ENCODE data around the gene RTCA.
A peak's percentile ranks its signal among the peaks of the same experiment; 100 is the strongest.
"Not testable (repeated sequence)": the region's sequence is repeated elsewhere in the genome, so short reads cannot be mapped to it uniquely, and the experiment has no call there.

RTCA gene

GRCh38 chr1:100265931-100266740 is at the start of gene RTCA:
Gene RTCA, plus strand, starts transcription at chr1:100266216. Its CDS starts 160 bp downstream, at chr1:100266376.
- peak; percentile 1 to 83 for DNase-seq

DNA sequence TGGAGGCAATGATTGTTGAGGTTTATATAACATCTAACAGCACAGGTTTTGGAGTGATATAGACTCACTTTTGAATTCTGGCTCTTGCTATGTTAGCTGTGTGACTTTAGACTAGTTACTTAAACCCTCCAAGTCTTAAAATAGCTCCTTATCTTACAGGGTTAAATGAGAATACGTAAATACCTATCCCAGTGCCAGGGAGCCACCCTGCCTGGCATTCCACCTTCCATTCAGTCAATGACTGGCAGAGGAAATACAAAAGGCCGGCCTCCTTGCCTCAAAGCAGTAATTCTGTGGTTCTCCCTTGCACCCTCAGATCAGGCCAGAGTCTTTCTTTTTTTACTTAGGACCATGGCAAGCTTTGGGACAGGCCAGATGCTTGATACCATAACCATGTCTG is 48.2 kb upstream of the RTCA start:
- DNase-seq, result no peak

GRCh38 chr1:100219457-100219856 is 46.6 kb upstream of the RTCA start:
- no peak for DNase-seq

DNA sequence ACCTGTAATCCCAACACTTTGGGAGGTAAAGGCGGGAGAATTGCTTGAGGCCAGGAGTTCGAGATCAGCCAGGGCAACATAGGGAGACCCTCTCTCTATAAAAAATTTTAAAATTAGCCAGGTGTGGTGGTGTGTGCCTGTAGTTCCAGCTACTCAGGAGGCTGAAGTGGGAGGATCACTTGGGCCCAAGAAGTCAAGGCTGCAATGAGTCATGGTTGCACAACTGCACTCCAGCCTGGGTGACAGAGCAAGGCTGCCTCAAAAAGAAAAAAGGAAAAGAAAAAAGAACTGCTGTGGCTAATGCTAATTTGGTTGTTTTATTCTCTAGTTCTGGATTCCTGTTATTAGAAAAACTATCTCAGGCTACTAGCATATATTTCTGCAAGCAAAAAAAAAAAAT is 46.1 kb upstream of the RTCA start:
- DNase-seq, result no peak

- no peak for DNase-seq
Measured at GRCh38 chr1:100222428-100222827, 43.6 kb upstream of the RTCA start.

- DNase-seq, result no peak
Measured at GRCh38 chr1:100229681-100230443, 36.2 kb upstream of the RTCA start.

GRCh38 chr1:100230765-100231164 is 35.3 kb upstream of the RTCA start:
- no peak for DNase-seq

GRCh38 chr1:100231721-100232120 is 34.3 kb upstream of the RTCA start:
- no peak for DNase-seq

GRCh38 chr1:100232156-100232555 is 33.9 kb upstream of the RTCA start:
- no peak for DNase-seq

GRCh38 chr1:100233566-100233965 is 32.5 kb upstream of the RTCA start:
- DNase-seq, result not testable (repeated sequence)

DNA sequence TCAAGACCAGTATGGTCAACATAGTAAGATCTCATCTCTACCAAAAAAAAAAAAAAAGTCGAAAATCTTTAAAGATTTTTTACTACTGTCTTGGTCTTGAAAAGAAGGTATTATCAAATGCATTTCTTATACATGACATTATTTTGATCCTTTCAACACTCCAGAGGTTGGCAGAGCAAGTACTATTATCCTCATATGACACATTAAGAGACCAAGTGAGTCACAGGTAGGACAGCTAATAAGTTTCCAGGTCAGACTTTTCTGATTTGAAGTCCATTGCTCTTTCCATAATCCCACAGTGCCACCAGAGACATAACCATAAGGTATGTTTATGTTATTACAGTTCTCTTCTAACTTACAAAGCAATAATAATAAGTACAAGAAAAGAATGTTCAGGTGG is 31.6 kb upstream of the RTCA start:
- no peak for DNase-seq

DNA sequence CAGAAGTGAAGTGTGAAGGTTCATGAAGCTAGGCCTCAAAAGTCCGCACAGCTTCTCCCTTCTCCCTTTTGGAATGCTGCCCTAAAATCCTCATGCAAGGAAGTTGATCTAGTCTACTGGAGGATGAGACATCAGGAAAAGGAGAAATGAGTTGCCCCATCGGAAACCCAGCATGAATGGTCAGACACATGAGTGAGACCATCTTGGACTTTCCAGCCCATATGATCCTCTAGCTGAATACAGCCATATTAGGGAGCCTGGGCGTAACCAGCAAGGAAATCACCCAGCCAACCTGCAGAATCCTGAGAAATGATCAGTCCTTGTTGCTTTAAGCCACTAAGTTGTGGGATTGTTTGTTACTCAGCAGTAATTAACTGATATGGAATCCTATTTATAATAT is 28.9 kb upstream of the RTCA start:
- no peak for DNase-seq

DNA sequence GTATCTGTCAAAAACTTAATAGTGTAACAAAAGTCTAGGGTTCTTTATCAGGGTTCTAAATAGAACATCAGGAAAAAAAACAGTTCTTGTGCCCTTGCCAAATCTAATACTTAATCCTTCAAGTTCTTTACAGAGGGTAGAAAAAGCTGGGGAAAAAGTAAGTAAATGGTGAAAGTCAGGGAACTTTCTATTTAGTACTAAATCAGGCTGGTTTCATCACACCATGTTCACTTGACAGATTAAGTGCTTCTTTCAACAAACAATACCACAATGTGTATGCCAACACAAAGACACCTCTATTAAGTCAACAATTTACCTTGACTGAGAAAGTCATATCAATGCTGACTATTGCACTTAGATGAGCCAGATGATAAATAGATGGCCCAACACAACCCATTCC is 26.1 kb upstream of the RTCA start:
- DNase-seq, result no peak

GRCh38 chr1:100240631-100241030 is 25.4 kb upstream of the RTCA start:
- no peak for DNase-seq

GRCh38 chr1:100246738-100247137 is 19.3 kb upstream of the RTCA start:
- DNase-seq, result no peak

GRCh38 chr1:100249155-100249536 is 16.9 kb upstream of the RTCA start:
- no peak for DNase-seq

- DNase-seq, result peak; percentile 76 to 98
Measured at GRCh38 chr1:100249537-100250257, 16.3 kb upstream of the RTCA start, which contains the start of gene DBT. Gene DBT, minus strand, starts transcription at chr1:100249834. Its CDS starts 14 bp downstream, at chr1:100249820.

DNA sequence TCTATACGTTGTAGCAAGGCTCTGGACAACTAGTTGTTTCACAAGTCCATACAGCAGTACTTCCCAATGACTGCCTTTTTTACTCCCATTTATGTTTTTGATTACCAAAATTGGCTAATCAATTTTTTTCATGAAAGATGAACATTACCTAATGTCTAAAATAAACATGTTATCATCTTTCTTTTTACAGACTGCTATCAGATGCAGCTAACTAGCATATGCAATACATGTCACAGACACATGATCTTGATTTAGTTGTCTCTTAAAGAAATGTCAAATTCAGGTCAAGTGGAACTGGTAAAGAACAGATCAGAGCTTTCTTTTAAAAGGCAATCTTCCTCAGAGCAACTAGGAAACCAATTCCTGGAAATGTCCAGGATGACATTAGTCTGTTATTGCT is 15.8 kb upstream of the RTCA start:
- DNase-seq, result no peak

DNA sequence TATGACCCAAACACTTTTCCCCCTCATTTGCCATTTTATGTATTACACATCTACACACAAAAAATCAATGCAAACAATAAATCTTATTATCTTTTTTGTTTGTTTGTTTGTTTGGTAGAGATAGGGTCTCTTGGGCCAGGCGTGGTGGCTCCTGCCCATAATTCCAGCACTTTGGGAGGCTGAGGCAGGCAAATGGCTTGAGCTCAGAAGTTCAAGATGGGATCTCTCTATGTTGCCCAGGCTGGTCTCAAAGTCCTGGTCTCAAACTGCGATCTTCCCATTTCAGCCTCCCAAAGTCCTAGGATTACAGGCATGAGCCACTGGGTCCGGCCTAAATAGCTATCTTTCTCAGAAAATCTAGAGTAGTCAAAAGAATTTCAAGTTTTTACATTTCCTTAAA is 15.2 kb upstream of the RTCA start:
- DNase-seq, result no peak

DNA sequence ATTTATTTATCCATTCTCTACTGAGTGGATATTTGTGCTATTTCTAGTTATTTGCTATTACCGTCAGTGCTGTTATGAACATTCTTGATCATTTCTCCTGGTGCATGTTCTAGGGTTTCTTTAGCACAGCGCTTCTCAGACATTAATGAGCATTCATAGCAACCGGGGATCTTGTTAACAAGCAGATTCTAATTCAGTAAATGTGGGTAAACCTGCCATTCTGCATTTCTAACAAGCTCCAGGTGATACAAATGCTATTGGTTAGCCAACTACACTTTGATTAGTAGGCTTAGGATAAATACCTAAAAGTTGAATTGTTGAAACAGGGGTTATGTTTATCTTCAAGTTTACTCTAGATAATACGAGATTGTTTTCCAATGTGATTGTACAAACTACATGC is 13.1 kb upstream of the RTCA start:
- no peak for DNase-seq

DNA sequence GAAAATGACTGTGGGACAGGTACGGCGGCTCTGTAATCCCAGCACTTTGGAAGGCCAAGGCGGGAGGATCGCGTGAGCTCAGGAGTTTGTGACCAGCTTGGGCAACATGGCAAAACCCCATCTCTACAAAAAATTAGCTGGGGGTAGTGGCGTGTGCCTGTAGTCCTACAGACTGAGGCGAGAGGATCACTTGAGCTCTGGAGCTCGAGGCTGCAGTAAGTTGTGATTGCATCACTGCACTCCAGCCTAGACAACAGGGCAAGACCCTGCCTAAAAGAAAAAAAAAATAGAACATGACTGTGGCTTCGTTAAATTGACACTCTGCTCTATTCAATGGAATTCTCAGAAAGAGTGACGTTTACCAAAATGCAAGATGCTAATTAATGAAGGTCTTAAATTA is 12.5 kb upstream of the RTCA start:
- no peak for DNase-seq

- DNase-seq, result not testable (repeated sequence)
Measured at GRCh38 chr1:100256273-100256672, 9.7 kb upstream of the RTCA start.

- DNase-seq, result not testable (repeated sequence)
Measured at GRCh38 chr1:100258427-100258826, 7.6 kb upstream of the RTCA start.

- DNase-seq, result no peak
Measured at GRCh38 chr1:100261686-100262085, 4.3 kb upstream of the RTCA start.

Measured in cerebellar nuclear complex (tissue), 1 donor.